Keratinocyte (primary cell): ENCODE measurements around the gene SHISA8. TPM values are rescaled to one million over a fixed set of nuclear protein-coding genes. Genes with fewer than 3 reads are reported as not detected.

Experiments used
- DNase-seq: peaks from one replicate; pipeline ENCODE4 v3.0.0-alpha.2; 2011; ENCODE audit warnings: low read depth, missing footprints, low spot score
- FAIRE-seq: peaks from 2 replicates; lab custom pipeline; 2011; peaks lifted over from hg19 to GRCh38; lab: Jason Lieb, UNC
- H2AFZ ChIP-seq: 2 replicates; pipeline ENCODE4 v1.6.0; 2012; ENCODE audit warnings: low read length, control low read depth, inconsistent platforms; ENCODE audit not compliant: control insufficient read depth
- H3K27ac ChIP-seq: 2 replicates; pipeline ENCODE4 v1.5.1; 2011; ENCODE audit warnings: low read length; ENCODE audit not compliant: control insufficient read depth, insufficient read depth
- H3K27me3 ChIP-seq: 3 replicates; pipeline ENCODE4 v1.6.0; 2011; ENCODE audit warnings: low read length; ENCODE audit not compliant: control insufficient read depth, insufficient read depth; ENCODE audit errors: extremely low read depth
- H3K36me3 ChIP-seq, 2 experiments: 2 replicates in 1 of 2; 3 replicates in 1 of 2; pipeline ENCODE4 v1.5.1; 2011; ENCODE audit warnings: low read length in 2 of 2, mild to moderate bottlenecking in 1 of 2; ENCODE audit not compliant: control insufficient read depth in 2 of 2, insufficient read depth in 2 of 2; ENCODE audit errors: extremely low read depth in 1 of 2
- H3K4me1 ChIP-seq: 3 replicates; pipeline ENCODE4 v1.5.1; 2011; ENCODE audit warnings: low read length; ENCODE audit not compliant: control insufficient read depth, insufficient read depth; ENCODE audit errors: extremely low read depth
- H3K4me2 ChIP-seq: 3 replicates; pipeline ENCODE4 v1.6.0; 2011; ENCODE audit warnings: low read depth, low read length; ENCODE audit not compliant: control insufficient read depth, insufficient read depth; ENCODE audit errors: extremely low read depth
- H3K4me3 ChIP-seq, 3 experiments: fragments of 200-600 bp in 1 of 3; sonication (generic) in 1 of 3; 2 replicates in 2 of 3; 3 replicates in 1 of 3; pipeline ENCODE4 v1.5.1; 2011 to 2016; ENCODE audit warnings: low read length in 3 of 3, mild to moderate bottlenecking in 3 of 3, control low read depth in 2 of 3, inconsistent platforms in 1 of 3, low read depth in 1 of 3, mixed read lengths in 1 of 3, mixed run types in 1 of 3, moderate library complexity in 1 of 3; ENCODE audit not compliant: control insufficient read depth in 2 of 3, insufficient read depth in 2 of 3; ENCODE audit errors: extremely low read depth in 1 of 3
- H3K79me2 ChIP-seq: 2 replicates; pipeline ENCODE4 v1.6.0; 2012; ENCODE audit warnings: low read length; ENCODE audit not compliant: control insufficient read depth, insufficient read depth
- H3K9ac ChIP-seq: 3 replicates; pipeline ENCODE4 v1.6.0; 2011; ENCODE audit warnings: low read length; ENCODE audit not compliant: control insufficient read depth, insufficient read depth; ENCODE audit errors: extremely low read depth
- H3K9me1 ChIP-seq: 3 replicates; pipeline ENCODE4 v1.6.0; 2011; ENCODE audit warnings: low read length; ENCODE audit not compliant: control insufficient read depth, insufficient read depth; ENCODE audit errors: extremely low read depth
- H3K9me3 ChIP-seq: 2 replicates; pipeline ENCODE4 v1.5.1; 2012; ENCODE audit warnings: low read depth, low read length; ENCODE audit not compliant: control insufficient read depth
- H4K20me1 ChIP-seq: 3 replicates; pipeline ENCODE4 v1.6.0; 2011; ENCODE audit warnings: low read length; ENCODE audit not compliant: control insufficient read depth, insufficient read depth; ENCODE audit errors: extremely low read depth
- EZH2 ChIP-seq: IDR thresholded peaks from one replicate; pipeline ENCODE4 v1.6.1; 2012; ENCODE audit warnings: inconsistent platforms, mild to moderate bottlenecking, low read length, moderate library complexity
- dilution Hi-C: fragments of 300-500 bp; cut with MboI; formaldehyde crosslinking; loops from one replicate; pipeline ENCODE4 v1.7.0; 2020; ENCODE audit warnings: low sequenced_read_pairs; ENCODE audit not compliant: extremely low pct_ligation_motif_present
- polyA plus RNA-seq, 5 experiments: library from polyadenylated mRNA; depleted of rRNA in 3 of 5; stranded (reverse) in 3 of 5; stranded (forward) in 1 of 5; unstranded in 1 of 5; fragments of >200 nt; gene quantifications; 1 replicate in 1 of 5; 2 replicates in 3 of 5; 3 replicates in 1 of 5; pipeline versions ENCODE4 v1.2.1 to v1.2.3, GENCODE V29; 2011 to 2012; ENCODE audit warnings: missing spikeins in 2 of 5, low read depth in 1 of 5, low replicate concordance in 1 of 5
- TF ChIP-seq, protein P1 (sequence below), 3 experiments: IDR thresholded peaks in 1 of 3; conservative IDR thresholded peaks in 1 of 3; optimal IDR thresholded peaks in 1 of 3; 2 replicates in 2 of 3; 3 replicates in 1 of 3; pipeline versions ENCODE3 to v1.5.1; 2011; ENCODE audit warnings: low read length in 3 of 3, mild to moderate bottlenecking in 3 of 3, moderate library complexity in 2 of 3, control low read depth in 1 of 3, inconsistent platforms in 1 of 3; ENCODE audit not compliant: insufficient read depth in 2 of 3; ENCODE audit errors: extremely low read depth in 1 of 3

SHISA8 gene
- polyA plus RNA-seq, 1 donor (not counting 4 experiments of a cell fraction or from before 2014, with no cell fraction given), result not detected

DNA sequence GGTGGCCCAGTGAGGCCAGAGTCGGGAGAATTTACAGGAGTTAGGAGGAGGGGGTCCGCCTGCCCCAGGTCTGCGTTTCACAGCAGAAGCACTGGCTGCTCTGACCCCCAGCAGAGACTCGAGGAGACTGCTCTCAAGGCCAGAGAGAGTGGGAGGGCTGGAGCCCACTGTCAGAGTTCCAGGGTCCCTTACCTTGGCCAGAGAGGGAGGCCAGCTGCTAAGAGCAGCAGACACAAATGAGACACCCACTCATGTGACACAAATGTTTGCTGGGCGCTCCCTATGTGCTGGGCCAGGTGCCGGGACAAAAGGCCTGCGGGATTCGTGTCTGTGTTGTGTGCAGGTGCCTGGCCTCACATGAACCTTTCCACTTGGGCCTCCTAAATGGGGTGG is 14.5 kb upstream of the SHISA8 start:
- Histone ChIP-seq H3K27me3 (peaks cover 14% of the 10 kb centered on the region), H3K4me2 (no peak overlapping the region), H3K4me1 (peaks cover 2% of the 10 kb centered on the region), H3K27ac (no peak overlapping the region), H3K9me1 (no peaks in the 10 kb centered on the region), H3K4me3 (no peak overlapping the region), H2AFZ (no peak overlapping the region), H3K79me2 (no peaks in the 10 kb centered on the region), H3K9me3 (no peaks in the 10 kb centered on the region), H3K9ac (no peak overlapping the region), H3K36me3 (no peaks in the 10 kb centered on the region), H4K20me1 (no peaks in the 10 kb centered on the region)
- TF ChIP-seq, protein P1, sequence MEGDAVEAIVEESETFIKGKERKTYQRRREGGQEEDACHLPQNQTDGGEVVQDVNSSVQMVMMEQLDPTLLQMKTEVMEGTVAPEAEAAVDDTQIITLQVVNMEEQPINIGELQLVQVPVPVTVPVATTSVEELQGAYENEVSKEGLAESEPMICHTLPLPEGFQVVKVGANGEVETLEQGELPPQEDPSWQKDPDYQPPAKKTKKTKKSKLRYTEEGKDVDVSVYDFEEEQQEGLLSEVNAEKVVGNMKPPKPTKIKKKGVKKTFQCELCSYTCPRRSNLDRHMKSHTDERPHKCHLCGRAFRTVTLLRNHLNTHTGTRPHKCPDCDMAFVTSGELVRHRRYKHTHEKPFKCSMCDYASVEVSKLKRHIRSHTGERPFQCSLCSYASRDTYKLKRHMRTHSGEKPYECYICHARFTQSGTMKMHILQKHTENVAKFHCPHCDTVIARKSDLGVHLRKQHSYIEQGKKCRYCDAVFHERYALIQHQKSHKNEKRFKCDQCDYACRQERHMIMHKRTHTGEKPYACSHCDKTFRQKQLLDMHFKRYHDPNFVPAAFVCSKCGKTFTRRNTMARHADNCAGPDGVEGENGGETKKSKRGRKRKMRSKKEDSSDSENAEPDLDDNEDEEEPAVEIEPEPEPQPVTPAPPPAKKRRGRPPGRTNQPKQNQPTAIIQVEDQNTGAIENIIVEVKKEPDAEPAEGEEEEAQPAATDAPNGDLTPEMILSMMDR (optimal IDR thresholded peaks at IDR 0.05 in 1 of 3, IDR thresholded peaks at IDR 0.05 in 1 of 3, conservative IDR thresholded peaks at IDR 0.05 in 1 of 3; ENCODE audit: extremely low read depth in 1 of 3, insufficient read depth in 2 of 3, low read length in 3 of 3), result no peak
- no peak for TF ChIP-seq EZH2
- DNase-seq (no peak), FAIRE-seq (no peak)
- dilution Hi-C loops, result no loop called here

DNA sequence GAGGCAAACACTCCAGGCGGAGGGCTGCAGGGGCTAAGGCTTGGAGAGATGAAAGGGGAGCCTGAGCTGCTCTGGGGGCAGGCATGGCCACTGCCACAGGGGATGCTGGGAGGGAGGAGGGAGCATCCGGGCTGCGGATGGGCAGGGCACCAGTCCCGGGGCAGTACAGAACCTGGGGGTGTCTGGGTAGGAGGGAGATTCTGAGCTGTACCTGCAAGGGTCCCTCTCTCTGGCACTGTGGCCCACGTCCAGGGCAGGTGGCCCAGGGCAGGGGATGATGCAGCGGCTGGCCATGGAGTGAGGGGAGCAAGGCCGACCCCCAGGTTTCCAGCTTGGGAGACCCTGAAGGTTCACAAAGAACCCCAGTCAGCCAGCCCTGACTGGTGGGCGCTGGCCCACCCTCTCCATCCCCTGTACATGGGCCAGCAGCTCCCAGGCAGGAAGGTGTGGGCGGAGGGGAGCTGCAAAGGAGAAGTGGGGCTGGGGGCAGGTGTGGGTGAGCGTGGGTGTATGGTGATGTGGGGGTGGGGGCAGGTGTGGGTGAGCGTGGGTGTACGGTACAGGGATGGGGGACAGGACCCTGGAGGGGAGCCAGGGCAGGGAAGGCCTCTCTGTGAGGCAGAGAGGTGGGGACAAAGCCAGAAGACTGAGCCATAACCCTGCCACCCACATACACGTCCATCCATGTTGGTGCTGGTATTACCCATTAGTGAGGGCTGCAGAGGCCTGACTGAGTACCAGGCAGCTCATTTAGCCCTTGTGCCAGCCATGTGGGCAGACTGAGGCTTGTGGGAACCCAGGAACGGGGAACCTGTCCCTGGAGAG is 13.9 kb upstream of the SHISA8 start:
- FAIRE-seq (no peak), DNase-seq (no peak)
- Histone ChIP-seq H3K4me1 (peaks cover 2% of the 10 kb centered on the region), H2AFZ (no peak overlapping the region), H3K36me3 (no peaks in the 10 kb centered on the region), H4K20me1 (no peaks in the 10 kb centered on the region), H3K27me3 (peaks cover 14% of the 10 kb centered on the region), H3K9me1 (no peaks in the 10 kb centered on the region), H3K4me2 (no peak overlapping the region), H3K9me3 (no peaks in the 10 kb centered on the region), H3K27ac (no peak overlapping the region), H3K9ac (no peak overlapping the region), H3K4me3 (no peak overlapping the region), H3K79me2 (no peaks in the 10 kb centered on the region)
- no peak for TF ChIP-seq EZH2
- TF ChIP-seq, protein P1 (optimal IDR thresholded peaks at IDR 0.05 in 1 of 3, IDR thresholded peaks at IDR 0.05 in 1 of 3, conservative IDR thresholded peaks at IDR 0.05 in 1 of 3; ENCODE audit: extremely low read depth in 1 of 3, insufficient read depth in 2 of 3, low read length in 3 of 3), result no peak
- dilution Hi-C loops, result no loop called here
